ENCODE measurements around the gene NEK1. TPM values are rescaled to one million over a fixed set of nuclear protein-coding genes. Genes with fewer than 3 reads are reported as not detected.

The NEK1 gene
- total RNA-seq, 3 donors from 2014 or later, result 8.2 to 16.6 (median 10.8) TPM

- TF ChIP-seq CTCF (IDR thresholded peaks at IDR 0.05), result no peak
- H3K36me3 ChIP-seq (ENCODE audit: low read depth), result no peaks in the 10 kb centered on the region
- no peak overlapping the region for H3K4me3 ChIP-seq
- no peak for DNase-seq
- ATAC-seq, result no peak
- no peaks in the 10 kb centered on the region for H3K4me1 ChIP-seq (ENCODE audit: low read depth)
- intact Hi-C loops (cut with DNase I, micrococcal nuclease), result no loop called here
- no peaks in the 10 kb centered on the region for H3K9me3 ChIP-seq
Measured at GRCh38 chr4:169397762-169398161, 214.6 kb downstream of the NEK1 start.

- Histone ChIP-seq H3K4me1 (ENCODE audit: low read depth) (no peaks in the 10 kb centered on the region), H3K4me3 (no peak overlapping the region), H3K9me3 (peaks cover 7% of the 10 kb centered on the region), H3K36me3 (ENCODE audit: low read depth) (no peaks in the 10 kb centered on the region)
- no peak for TF ChIP-seq CTCF (IDR thresholded peaks at IDR 0.05)
- ATAC-seq, result no peak
- DNase-seq, result no peak
- intact Hi-C loops (cut with DNase I, micrococcal nuclease), result no loop called here
Measured at GRCh38 chr4:169385376-169385775, 227.0 kb downstream of the NEK1 start.

- H3K36me3 ChIP-seq (ENCODE audit: low read depth), result no peaks in the 10 kb centered on the region
- TF ChIP-seq CTCF (IDR thresholded peaks at IDR 0.05), result no peak
- ATAC-seq, result no peak
- H3K4me1 ChIP-seq (ENCODE audit: low read depth), result no peaks in the 10 kb centered on the region
- H3K4me3 ChIP-seq, result no peak overlapping the region
- H3K9me3 ChIP-seq, result peaks cover 7% of the 10 kb centered on the region
- intact Hi-C loops (cut with DNase I, micrococcal nuclease), result no loop called here
- DNase-seq, result no peak
Measured at GRCh38 chr4:169384779-169385178, 227.6 kb downstream of the NEK1 start.

GRCh38 chr4:169383724-169384123, 228.7 kb downstream of the NEK1 start:
- intact Hi-C loops (cut with DNase I, micrococcal nuclease), result no loop called here
- peaks cover 7% of the 10 kb centered on the region for H3K9me3 ChIP-seq
- H3K4me3 ChIP-seq, result no peak overlapping the region
- no peak for TF ChIP-seq CTCF (IDR thresholded peaks at IDR 0.05)
- no peaks in the 10 kb centered on the region for H3K4me1 ChIP-seq (ENCODE audit: low read depth)
- ATAC-seq, result no peak
- H3K36me3 ChIP-seq (ENCODE audit: low read depth), result no peaks in the 10 kb centered on the region
- no peak for DNase-seq

GRCh38 chr4:169379688-169380087, 232.7 kb downstream of the NEK1 start:
- Histone ChIP-seq H3K9me3 (peaks cover 28% of the 10 kb centered on the region), H3K36me3 (ENCODE audit: low read depth) (no peaks in the 10 kb centered on the region), H3K4me1 (ENCODE audit: low read depth) (no peaks in the 10 kb centered on the region), H3K4me3 (no peak overlapping the region)
- DNase-seq (no peak), ATAC-seq (no peak)
- TF ChIP-seq CTCF (IDR thresholded peaks at IDR 0.05), result no peak
- intact Hi-C loops (cut with DNase I, micrococcal nuclease), result no loop called here

GRCh38 chr4:169377367-169377766, 235.0 kb downstream of the NEK1 start:
- intact Hi-C loops (cut with DNase I, micrococcal nuclease), result no loop called here
- DNase-seq, result no peak
- Histone ChIP-seq H3K9me3 (peaks cover 28% of the 10 kb centered on the region), H3K4me1 (ENCODE audit: low read depth) (no peaks in the 10 kb centered on the region), H3K36me3 (ENCODE audit: low read depth) (no peaks in the 10 kb centered on the region), H3K4me3 (no peak overlapping the region)
- TF ChIP-seq CTCF (IDR thresholded peaks at IDR 0.05), result no peak
- no peak for ATAC-seq
